SKM-1 (cell line): ENCODE measurements around the gene PRR4.

Source experiments
- DNase-seq: peaks from one replicate; lab custom pipeline; 2025; ENCODE audit not compliant: unreplicated experiment; lab: John Stamatoyannopoulos, UW

PRR4 gene

GRCh38 chr12:10849425-10849878 lies at the start of gene PRR4:
Gene PRR4, minus strand, starts transcription at chr12:10849475. Its CDS starts 38 bp downstream, at chr12:10849437.
- DNase-seq = no peak

DNA sequence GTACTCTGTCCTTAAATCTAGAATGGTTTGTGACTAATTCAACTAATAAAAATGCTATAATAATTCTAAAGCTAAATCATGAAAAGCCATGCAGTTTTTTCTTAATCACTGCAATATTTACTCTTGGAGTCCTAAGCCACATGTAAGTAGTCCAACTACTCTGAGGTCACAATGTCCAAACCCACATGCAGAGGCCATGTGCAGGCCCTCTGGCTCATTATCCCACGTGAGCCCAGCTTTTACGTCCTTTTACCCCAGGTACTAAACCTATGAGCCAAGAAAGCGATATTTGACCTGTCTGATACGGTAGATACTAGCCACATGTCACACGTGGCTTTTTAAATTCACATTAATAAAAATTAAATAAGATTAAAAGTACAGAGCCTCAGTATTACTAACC lies 47.6 kb upstream of the PRR4 start:
- no peak for DNase-seq

DNA sequence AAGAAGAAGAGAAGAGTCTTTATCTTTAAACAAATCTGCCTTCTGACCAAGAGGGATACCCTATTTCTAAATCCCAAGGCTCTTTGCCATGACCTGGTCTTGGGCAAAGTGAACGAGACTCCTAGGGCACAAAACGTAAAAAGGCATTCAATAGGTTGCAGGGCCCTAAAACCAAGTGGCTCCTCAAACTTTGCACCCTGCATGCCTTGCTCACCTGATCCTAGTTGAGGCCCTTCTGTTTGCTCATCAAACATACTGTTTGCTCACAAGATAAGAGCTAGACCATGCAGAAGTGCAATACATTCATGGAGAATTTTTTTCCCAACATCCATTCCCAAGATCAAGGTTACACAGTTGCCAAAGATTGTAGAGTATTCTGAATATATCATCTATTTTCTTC lies 42.7 kb upstream of the PRR4 start:
- DNase-seq = no peak

GRCh38 chr12:10889226-10889625 lies 40.0 kb upstream of the PRR4 start:
- no peak for DNase-seq

DNA sequence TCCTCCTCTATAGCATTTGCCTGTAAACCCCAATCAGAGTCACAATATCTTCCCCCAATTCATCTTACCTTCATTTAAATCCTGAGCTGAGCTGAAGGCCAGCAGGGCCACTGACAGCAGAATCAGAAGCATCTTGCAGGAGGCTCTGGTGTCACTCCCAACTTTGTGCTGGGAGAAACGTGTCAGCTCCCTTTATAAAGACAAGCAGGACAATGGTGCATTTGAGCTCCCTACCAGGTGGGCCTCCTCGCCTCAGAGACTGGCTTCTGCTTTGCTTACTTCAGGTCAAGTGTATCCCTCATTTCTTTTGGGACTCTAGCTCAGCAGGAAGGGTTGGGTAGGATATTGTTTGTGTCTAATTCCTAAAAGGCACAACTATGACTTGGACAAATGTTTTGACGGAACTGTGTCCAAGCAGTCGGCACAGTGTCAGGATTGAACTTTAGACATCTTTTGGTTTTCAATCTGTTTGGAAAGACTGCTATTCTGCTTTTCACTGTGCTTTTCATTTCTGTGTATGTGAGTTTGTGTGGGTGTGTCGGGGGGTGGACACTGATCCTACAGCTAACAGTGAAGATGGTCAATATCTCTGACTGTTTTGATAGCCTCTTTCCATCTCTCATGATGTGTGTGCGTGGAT lies 34.9 kb upstream of the PRR4 start, which contains the start of gene PRH1:
TSS of gene PRH1 (minus strand) at position 170 of the 640 bp plus-strand sequence. CDS start at position 132, 38 bp downstream.
- no peak for DNase-seq

DNA sequence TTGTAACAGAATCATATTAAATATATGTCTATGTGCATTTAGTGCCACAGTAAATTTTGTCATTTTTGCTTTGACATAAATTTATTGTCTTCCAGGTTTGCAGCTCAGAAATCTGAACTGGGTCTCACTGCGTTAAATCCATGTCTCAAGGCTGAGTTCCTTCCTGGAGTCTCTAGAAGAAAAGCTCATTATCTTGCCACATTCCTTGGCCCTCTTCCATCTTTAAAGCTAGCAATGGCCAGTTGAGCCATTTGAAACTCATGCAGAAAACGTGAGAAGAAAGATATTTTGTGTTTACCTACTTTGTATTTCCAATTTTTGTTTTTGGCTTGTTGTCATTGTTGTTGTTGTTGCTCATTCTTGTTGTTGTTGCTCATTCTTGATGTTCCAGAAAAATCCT lies 24.1 kb upstream of the PRR4 start:
- DNase-seq = no peak

GRCh38 chr12:10867381-10867780 lies 18.1 kb upstream of the PRR4 start:
- DNase-seq = no peak

GRCh38 chr12:10863512-10864218 lies 14.4 kb upstream of the PRR4 start:
- DNase-seq = no peak

- no peak for DNase-seq
Measured at GRCh38 chr12:10861366-10861765, 12.1 kb upstream of the PRR4 start.

DNA sequence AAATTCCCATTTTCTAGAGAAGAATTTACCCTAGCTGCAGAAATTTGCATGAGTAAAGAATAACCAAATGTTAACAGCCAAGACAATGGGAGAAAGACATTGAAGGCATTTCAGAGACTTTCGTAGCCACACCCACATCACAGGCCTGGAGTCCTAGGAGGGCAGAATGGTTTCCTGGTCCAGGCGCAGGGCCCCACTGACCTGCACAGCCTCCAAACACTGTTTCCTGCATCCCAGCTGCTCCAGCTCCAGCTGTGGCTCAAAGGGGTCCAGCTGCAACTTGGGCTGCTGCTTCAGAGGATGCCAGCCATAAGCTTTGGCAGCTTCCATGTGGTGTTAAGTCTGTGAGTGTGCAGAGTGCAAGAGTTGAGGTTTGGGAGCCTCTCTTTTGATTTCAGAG lies 6.5 kb upstream of the PRR4 start:
- no peak for DNase-seq

DNA sequence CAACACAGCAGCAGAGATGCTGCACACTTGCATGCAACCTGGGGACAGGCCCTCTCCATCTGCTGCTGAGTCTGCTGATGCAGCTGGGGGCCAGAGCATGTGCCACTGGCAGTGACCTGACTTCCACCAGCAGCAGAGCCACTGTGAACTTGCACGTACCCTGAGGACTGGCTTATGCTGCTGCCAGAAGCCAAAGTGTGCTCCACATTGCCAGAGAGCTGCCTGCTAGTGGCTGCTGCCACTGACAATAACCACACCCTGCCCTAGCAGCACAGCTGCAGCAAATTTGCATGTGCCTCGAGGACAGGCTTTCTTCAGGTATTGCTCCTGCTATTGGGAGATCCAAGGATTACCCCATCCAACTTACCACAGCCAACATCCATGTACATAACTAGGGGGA lies 4.5 kb upstream of the PRR4 start:
- DNase-seq = no peak

DNA sequence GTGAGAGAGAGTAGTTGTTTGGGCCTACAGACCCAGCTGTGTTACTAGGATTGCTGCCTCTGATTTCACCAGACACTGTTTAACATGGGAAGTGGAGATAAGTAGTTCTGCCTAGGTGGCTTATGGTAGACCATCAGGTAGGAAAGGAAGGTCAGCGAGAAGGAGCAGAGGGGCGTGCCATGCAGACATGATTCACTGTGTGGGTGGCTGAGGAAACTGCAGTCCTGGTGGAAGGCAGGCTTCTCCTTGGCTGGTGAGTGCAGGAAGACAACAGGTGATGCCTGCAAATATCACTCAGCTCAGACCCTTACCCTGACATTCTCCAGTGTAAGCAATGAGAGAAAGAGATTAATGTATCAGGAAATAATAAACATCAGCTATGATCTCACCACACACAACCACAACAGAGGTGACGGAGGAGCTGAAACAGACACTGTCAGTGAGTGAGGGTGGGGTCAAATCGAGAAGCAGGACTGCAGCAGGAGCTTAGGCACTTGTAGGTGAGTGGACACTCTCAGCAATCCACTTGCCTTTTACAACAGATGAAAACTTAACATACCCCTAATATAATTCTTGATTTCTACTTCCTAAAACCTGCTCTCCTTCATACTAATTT lies 2.1 kb upstream of the PRR4 start:
- DNase-seq = no peak

GRCh38 chr12:10847744-10848143 lies 1.5 kb downstream of the PRR4 start:
- no peak for DNase-seq

DNA sequence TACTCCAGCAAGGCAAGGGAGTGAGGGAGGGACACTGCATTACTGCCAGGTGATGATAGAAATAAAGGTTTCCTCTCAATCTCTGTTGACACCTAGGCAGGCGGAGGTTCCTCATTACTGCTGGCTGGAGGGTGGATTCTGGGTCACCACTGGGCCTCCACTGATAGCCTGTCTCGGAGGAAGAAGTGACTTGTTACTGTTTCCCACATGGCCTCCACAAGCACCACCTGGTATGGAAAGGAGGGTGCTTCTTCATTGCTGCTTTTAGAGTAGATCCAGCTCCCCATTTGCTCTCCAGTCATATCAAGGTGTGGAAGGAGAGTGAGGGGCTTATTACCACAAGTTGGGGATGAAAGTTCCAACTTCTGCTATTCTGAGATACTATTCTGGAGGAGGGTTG lies 6.4 kb downstream of the PRR4 start:
- DNase-seq = no peak

DNA sequence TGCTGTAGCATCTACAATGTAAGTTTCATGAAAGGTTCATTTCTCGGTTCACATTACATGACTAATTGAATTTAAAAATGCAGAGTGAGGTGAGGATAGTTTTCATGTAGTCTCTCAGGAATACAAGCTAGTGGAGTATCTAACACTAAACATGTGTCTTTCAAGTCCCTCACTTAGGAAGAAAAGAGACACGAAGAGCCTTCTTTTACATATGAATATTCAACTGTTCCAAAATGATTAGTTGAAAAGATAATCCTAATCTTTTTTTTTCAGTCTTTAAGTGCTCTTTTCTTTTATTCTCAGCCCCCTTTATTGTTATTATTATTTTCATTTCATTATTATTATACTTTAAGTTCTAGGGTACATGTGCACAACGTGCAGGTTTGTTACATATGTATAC lies 10.8 kb downstream of the PRR4 start:
- DNase-seq = no peak

DNA sequence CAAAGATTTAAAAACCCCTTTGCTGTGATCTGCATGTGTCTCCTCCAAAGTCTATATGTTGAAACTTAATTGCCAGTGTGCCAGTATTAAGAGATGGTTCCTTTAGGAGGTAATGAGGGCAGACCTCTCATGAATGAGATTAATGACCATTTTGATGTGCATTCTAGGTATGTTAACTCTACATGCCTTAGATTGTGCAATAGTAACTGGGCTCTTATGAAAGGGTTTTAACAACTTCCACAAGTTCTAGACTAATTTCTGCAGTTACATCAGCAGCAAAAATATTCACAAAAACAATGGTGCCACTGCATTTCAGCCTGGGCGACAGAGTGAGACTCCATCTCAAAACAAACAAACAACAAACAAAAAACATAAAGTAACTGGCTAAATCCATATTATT lies 19.3 kb downstream of the PRR4 start:
- no peak for DNase-seq

DNA sequence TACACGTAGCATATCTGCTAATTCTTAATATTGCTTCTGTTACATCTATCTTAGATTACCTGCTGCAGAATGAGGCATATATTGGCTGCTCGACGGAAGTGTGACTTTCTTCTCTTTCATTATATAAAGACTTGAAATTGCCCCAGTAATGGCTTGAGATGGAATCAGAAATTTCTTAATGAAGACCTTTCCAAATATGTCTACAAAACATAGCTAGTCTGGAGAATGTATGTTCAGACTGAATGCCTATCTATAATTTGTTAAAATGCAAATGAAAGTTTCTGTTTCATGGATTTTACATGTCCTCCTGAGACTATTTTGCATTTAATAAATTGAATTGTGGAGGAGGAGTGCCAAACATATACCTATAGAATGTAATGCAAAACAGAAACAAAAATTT lies 23.0 kb downstream of the PRR4 start, which contains the start of gene TAS2R10:
TSS of gene TAS2R10 (minus strand) at position 101 of the 400 bp plus-strand sequence. CDS start at position 12, 89 bp downstream.
- no peak for DNase-seq

DNA sequence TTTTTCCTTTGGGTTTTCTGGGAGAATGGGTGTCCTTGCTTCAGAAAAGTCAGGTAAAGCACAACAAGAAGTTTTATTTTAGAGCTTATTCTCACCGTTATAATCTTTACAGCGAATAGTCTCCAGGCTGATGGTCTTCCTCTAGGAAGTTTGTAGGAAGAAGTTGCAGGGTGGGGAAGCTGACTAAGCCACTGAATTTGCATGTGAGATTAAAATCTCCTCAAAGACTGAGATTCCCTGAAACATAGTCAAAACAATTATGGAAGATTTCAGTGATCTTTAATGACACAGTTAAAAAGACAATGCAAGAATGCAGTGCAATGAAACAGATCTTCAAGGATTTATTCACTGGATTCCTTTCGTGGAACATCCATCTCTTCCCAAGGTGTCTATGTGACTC lies 24.3 kb downstream of the PRR4 start:
- no peak for DNase-seq

- DNase-seq = no peak
Measured at GRCh38 chr12:10811883-10812536, 37.3 kb downstream of the PRR4 start.

DNA sequence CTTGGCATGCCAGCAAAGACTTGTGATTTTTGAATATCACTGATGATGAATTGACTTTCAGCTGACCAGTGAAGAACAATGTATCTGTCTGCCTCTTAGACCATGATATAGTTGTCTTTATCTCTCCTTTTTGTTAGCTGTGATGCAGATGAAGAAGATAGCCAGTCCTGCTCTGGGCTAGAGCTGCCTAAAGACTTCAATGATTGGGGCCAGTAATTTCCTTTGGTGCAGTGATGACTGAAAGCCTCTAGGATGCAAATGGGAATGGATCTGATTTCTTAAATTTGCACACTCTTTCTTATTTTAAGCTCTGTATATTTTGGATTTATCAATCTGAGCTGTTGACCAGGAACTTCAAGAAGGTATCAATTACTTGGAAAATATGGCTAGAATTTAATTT lies 39.2 kb downstream of the PRR4 start, which contains the start of gene TAS2R9:
TSS of gene TAS2R9 (minus strand) at position 101 of the 400 bp plus-strand sequence. CDS start at position 8, 93 bp downstream.
- no peak for DNase-seq

DNA sequence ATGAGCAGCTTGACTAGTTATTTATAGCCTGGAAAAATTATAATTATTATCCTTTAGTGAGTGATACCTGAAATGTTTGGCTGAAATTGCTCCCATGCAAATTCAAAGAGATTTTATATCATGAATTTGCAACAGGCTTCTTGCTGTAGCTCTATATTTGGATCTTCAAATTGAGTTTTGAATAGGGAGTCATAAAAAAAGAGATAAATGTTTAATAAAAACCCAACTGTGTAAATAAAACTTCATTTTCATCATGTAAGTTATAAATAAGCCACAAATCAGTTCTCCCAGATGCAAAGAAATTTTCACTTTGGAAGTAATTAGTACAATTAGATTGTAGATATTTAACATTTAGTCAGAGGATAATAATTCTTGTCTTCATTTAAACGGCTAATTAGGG lies 42.1 kb downstream of the PRR4 start, which contains the start of gene TAS2R8:
TSS of gene TAS2R8 (minus strand) at position 101 of the 400 bp plus-strand sequence. CDS start 306 bp downstream, outside the sequence.
- no peak for DNase-seq
